HG03571 (cell line): ENCODE data around the gene PYGB.

ENCODE experiments used
- ATAC-seq: cut with Tn5 transposase; IDR thresholded peaks from one replicate; pipeline ENCODE4 v1.9.1; 2021; ENCODE audit not compliant: unreplicated experiment

Gene PYGB

GRCh38 chr20:25269057-25269832, 21.4 kb downstream of the PYGB start:
- no peak for ATAC-seq

- no peak for ATAC-seq
Measured at GRCh38 chr20:25269833-25270170, 21.9 kb downstream of the PYGB start.

- ATAC-seq = no peak
Measured at GRCh38 chr20:25270829-25271251, 23.0 kb downstream of the PYGB start.

- ATAC-seq = no peak
Measured at GRCh38 chr20:25271486-25272222, 23.8 kb downstream of the PYGB start.

- ATAC-seq = no peak
Measured at GRCh38 chr20:25272223-25273000, 24.5 kb downstream of the PYGB start.

GRCh38 chr20:25273046-25273445, 25.2 kb downstream of the PYGB start:
- ATAC-seq = no peak

GRCh38 chr20:25273541-25274358, 25.9 kb downstream of the PYGB start:
- no peak for ATAC-seq

GRCh38 chr20:25274481-25274880, 26.6 kb downstream of the PYGB start:
- ATAC-seq = no peak

GRCh38 chr20:25274891-25275812, 27.3 kb downstream of the PYGB start:
- no peak for ATAC-seq

GRCh38 chr20:25275813-25276532, 28.1 kb downstream of the PYGB start:
- ATAC-seq = no peak

GRCh38 chr20:25276533-25277050, 28.7 kb downstream of the PYGB start:
- no peak for ATAC-seq

- ATAC-seq = no peak
Measured at GRCh38 chr20:25277051-25277801, 29.3 kb downstream of the PYGB start.

GRCh38 chr20:25277941-25278521, 30.1 kb downstream of the PYGB start:
- no peak for ATAC-seq

- ATAC-seq = no peak
Measured at GRCh38 chr20:25278636-25279361, 30.9 kb downstream of the PYGB start.

- ATAC-seq = no peak
Measured at GRCh38 chr20:25279403-25279802, 31.5 kb downstream of the PYGB start.

GRCh38 chr20:25280051-25280573, 32.2 kb downstream of the PYGB start:
- ATAC-seq = no peak
